ENCODE data around the gene CD200R1L. TPM values are rescaled to one million over a fixed set of nuclear protein-coding genes. Genes with fewer than 3 reads are reported as not detected.

CD200R1L gene
- total RNA-seq, 1 donor from 2014 or later = not detected

DNA sequence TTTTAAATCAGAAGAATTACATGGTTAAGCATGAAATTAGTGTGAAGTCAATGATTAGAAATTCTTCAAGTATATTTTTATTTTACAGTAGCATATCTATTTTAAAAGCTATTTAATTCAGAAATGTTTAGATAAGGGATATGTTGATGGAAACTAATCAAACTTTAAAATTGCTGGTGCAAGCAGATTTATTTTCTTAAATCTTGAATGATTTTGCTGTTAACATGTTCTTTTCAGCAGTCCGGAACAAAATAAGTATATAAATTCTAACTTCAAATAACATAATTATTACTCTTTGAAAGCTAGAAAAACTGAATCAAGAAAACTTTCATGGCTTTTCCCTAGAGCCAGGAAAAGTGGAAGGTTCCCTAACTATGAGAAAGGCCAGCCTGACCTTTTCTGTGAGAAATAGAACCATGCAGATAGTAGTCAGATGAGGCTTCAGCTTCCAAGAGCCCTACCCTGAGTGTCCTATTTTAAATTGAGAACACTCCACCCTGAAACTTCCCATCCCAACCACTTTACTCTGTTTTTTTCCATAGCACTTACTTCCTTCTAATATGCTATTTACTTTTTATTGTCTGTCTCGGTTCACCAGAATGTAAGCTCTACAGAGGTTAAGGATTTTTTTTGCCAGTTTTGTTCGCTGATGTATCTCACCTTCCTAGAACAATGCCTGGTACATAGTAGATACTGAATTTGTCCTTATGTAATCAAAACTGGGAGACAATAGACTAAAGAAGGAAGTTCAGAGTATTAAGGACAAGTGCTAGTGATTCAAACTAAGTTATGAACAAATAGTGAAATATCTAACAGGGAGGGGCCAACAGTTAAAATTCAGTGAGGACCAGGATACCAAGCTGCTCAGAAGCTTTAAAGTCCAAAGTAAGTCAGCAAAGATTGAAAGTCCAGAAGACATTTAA is 66.8 kb downstream of the CD200R1L start:
- Mint-ChIP-seq H3K4me3 (no peak overlapping the region), H3K36me3 (ENCODE audit: low read depth) (no peaks in the 10 kb centered on the region)
- no peak for DNase-seq (ENCODE audit: low read depth, low spot score)

DNA sequence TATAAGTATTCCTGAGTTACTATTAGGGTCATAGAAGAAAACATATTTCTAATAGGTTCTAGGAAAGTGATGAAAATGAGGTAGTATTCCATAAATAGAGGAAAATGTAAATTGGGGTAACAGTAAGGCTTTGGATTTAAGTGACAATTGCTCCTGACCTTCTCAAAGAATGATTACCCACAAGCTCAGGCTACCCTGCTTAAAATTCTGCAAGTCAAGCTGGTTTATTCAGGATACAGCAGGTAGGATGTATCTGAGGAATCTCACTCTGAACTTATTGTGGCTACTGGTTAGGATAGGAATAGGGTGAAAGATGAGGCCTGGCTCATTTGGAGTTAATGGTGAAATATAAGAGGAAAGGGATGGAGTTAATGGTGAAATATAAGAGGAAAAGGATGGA is 67.7 kb downstream of the CD200R1L start:
- no peaks in the 10 kb centered on the region for H3K9me3 Mint-ChIP-seq
- no peaks in the 10 kb centered on the region for H3K27me3 Mint-ChIP-seq (ENCODE audit: low read depth)
- no peaks in the 10 kb centered on the region for H3K36me3 Mint-ChIP-seq (ENCODE audit: low read depth)
- DNase-seq (ENCODE audit: low read depth, low spot score) = no peak
- H3K4me1 Mint-ChIP-seq = no peaks in the 10 kb centered on the region
- TF ChIP-seq, protein P1, sequence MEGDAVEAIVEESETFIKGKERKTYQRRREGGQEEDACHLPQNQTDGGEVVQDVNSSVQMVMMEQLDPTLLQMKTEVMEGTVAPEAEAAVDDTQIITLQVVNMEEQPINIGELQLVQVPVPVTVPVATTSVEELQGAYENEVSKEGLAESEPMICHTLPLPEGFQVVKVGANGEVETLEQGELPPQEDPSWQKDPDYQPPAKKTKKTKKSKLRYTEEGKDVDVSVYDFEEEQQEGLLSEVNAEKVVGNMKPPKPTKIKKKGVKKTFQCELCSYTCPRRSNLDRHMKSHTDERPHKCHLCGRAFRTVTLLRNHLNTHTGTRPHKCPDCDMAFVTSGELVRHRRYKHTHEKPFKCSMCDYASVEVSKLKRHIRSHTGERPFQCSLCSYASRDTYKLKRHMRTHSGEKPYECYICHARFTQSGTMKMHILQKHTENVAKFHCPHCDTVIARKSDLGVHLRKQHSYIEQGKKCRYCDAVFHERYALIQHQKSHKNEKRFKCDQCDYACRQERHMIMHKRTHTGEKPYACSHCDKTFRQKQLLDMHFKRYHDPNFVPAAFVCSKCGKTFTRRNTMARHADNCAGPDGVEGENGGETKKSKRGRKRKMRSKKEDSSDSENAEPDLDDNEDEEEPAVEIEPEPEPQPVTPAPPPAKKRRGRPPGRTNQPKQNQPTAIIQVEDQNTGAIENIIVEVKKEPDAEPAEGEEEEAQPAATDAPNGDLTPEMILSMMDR (conservative IDR thresholded peaks at IDR 0.05) = no peak
- no peak overlapping the region for H3K4me3 Mint-ChIP-seq
- no peak overlapping the region for H3K27ac Mint-ChIP-seq (ENCODE audit: unreplicated experiment)

More for the DNA sequence above, 66.8 kb downstream of the CD200R1L start:
- Mint-ChIP-seq H3K9me3 (no peaks in the 10 kb centered on the region), H3K4me1 (no peaks in the 10 kb centered on the region), H3K27ac (ENCODE audit: unreplicated experiment) (no peak overlapping the region), H3K27me3 (ENCODE audit: low read depth) (no peaks in the 10 kb centered on the region)
- TF ChIP-seq, protein P1 (conservative IDR thresholded peaks at IDR 0.05) = no peak

DNA sequence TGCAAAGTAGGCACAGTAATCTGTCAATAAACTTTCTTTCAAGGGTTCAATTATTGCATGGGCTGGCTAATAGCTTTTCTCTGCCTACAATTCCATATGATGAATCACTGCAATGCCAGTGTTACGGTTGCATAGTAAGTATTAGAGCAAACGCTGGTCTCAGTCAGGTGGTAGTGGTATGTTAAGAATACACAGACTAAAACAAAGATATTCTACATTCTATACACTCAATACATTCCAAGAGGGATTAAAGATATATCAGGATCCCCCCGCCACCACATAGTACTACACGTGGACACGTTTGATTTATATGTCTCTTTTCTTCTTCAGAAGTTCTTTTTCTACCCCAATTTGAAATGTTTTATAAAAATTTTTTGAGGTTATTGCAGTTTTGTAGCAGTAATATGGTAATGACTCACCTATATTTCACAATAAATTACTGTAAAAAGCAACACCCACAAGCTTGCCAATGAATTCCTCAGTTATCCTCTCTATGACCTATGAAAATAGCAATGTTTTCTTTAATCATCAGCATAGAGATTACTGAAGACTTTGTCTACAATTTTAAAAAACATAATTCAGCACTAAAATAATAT is 68.2 kb downstream of the CD200R1L start:
- TF ChIP-seq, protein P1 (conservative IDR thresholded peaks at IDR 0.05) = no peak
- H3K27ac Mint-ChIP-seq (ENCODE audit: unreplicated experiment) = no peak overlapping the region
- no peaks in the 10 kb centered on the region for H3K9me3 Mint-ChIP-seq
- DNase-seq (ENCODE audit: low read depth, low spot score) = no peak
- no peaks in the 10 kb centered on the region for H3K4me1 Mint-ChIP-seq
- H3K4me3 Mint-ChIP-seq = no peak overlapping the region
- H3K36me3 Mint-ChIP-seq (ENCODE audit: low read depth) = no peaks in the 10 kb centered on the region
- no peaks in the 10 kb centered on the region for H3K27me3 Mint-ChIP-seq (ENCODE audit: low read depth)

DNA sequence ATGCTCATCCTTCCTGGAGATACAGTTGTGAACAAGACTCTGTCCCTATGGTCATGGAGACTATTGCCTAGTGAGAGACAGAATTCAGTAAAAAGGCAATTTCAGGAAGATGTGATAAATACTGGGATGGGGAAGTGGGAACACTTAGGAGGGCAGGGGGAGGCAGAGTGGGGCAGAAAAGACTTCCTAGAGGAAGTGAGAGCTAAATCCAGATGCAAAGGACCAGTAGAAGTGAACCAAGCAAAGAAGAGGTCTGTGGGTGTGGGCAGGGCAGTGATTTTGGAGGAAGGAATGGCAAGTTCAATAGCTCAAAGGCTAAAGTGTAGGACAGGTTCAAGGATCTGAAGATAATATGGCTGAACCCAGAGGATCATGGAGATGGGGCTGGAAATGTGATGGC is 68.9 kb downstream of the CD200R1L start:
- no peaks in the 10 kb centered on the region for H3K27me3 Mint-ChIP-seq (ENCODE audit: low read depth)
- no peaks in the 10 kb centered on the region for H3K4me1 Mint-ChIP-seq
- no peaks in the 10 kb centered on the region for H3K9me3 Mint-ChIP-seq
- H3K4me3 Mint-ChIP-seq = no peak overlapping the region
- no peak for DNase-seq (ENCODE audit: low read depth, low spot score)
- TF ChIP-seq, protein P1 (conservative IDR thresholded peaks at IDR 0.05) = no peak
- no peaks in the 10 kb centered on the region for H3K36me3 Mint-ChIP-seq (ENCODE audit: low read depth)
- no peak overlapping the region for H3K27ac Mint-ChIP-seq (ENCODE audit: unreplicated experiment)

DNA sequence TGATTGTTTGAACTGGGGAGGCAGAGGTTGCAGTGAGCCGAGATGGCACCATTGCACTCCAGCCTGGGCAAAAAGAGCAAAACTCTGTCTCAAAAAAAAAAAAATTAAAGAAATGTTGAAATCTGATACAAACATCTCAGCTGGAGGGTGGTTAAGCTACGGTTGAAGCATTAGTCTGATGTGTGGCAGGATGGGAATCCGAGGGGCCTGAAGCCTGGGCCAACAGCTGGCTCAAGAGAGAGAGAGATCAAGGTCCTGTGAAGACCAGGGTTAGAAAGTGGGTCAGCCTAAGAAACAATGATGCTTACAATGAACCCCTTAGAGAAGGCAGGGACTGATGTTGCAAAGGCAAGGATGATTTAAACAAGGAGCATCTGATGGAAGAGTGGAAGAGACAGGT is 69.8 kb downstream of the CD200R1L start:
- no peaks in the 10 kb centered on the region for H3K27me3 Mint-ChIP-seq (ENCODE audit: low read depth)
- no peak for DNase-seq (ENCODE audit: low read depth, low spot score)
- H3K4me1 Mint-ChIP-seq = no peaks in the 10 kb centered on the region
- H3K27ac Mint-ChIP-seq (ENCODE audit: unreplicated experiment) = no peak overlapping the region
- no peaks in the 10 kb centered on the region for H3K9me3 Mint-ChIP-seq
- no peaks in the 10 kb centered on the region for H3K36me3 Mint-ChIP-seq (ENCODE audit: low read depth)
- TF ChIP-seq, protein P1 (conservative IDR thresholded peaks at IDR 0.05) = no peak
- H3K4me3 Mint-ChIP-seq = no peak overlapping the region

All from neural crest cell (in vitro differentiated cells).